ENCODE data around the gene SHC4.

GRCh38 chr15:48939648-48940047 lies 24.1 kb downstream of the SHC4 start:
- TF ChIP-seq CTCF (IDR thresholded peaks at IDR 0.05; ENCODE audit: low read depth, low read length) (no peak), MYC (IDR thresholded peaks at IDR 0.05; ENCODE audit: low read depth, low read length) (no peak)
